ELR (cell line): ENCODE data around the gene MPPE1.
"Not testable (repeated sequence)": the region's sequence is repeated elsewhere in the genome, so short reads cannot be mapped to it uniquely, and the experiment has no call there.

Experiments
- DNase-seq: peaks from one replicate; pipeline ENCODE4 v3.0.0-alpha.2; 2015; ENCODE audit warnings: low read depth

The MPPE1 gene

GRCh38 chr18:11857177-11857887 lies 50.8 kb downstream of the MPPE1 start:
- peak; percentile 100 for DNase-seq

GRCh38 chr18:11854554-11854953 lies 53.6 kb downstream of the MPPE1 start:
- DNase-seq = not testable (repeated sequence)

GRCh38 chr18:11851806-11852337 lies 56.2 kb downstream of the MPPE1 start:
- peak; percentile 62 for DNase-seq

- peak; percentile 98 for DNase-seq
Measured at GRCh38 chr18:11851146-11851805, 56.8 kb downstream of the MPPE1 start, which contains the start of gene CHMP1B. TSS of gene CHMP1B (plus strand) at chr18:11851413. CDS start at chr18:11851512, 99 bp downstream.

GRCh38 chr18:11850821-11851145 lies 57.3 kb downstream of the MPPE1 start:
- DNase-seq = peak; percentile 74

- peak; percentile 91 for DNase-seq
Measured at GRCh38 chr18:11849841-11850634, 58.1 kb downstream of the MPPE1 start.

GRCh38 chr18:11849279-11849678 lies 58.8 kb downstream of the MPPE1 start:
- DNase-seq = no peak

- no peak for DNase-seq
Measured at GRCh38 chr18:11847811-11848210, 60.3 kb downstream of the MPPE1 start.

GRCh38 chr18:11845654-11846053 lies 62.5 kb downstream of the MPPE1 start:
- DNase-seq = no peak

GRCh38 chr18:11844436-11844835 lies 63.7 kb downstream of the MPPE1 start:
- no peak for DNase-seq

GRCh38 chr18:11842562-11842961 lies 65.6 kb downstream of the MPPE1 start:
- DNase-seq = no peak

- DNase-seq = no peak
Measured at GRCh38 chr18:11840493-11840892, 67.6 kb downstream of the MPPE1 start.

GRCh38 chr18:11839556-11839955 lies 68.6 kb downstream of the MPPE1 start:
- no peak for DNase-seq

GRCh38 chr18:11834772-11835171 lies 73.3 kb downstream of the MPPE1 start:
- DNase-seq = no peak
